ENCODE measurements around the gene XIRP2. TPM values are rescaled to one million over a fixed set of nuclear protein-coding genes. Genes with fewer than 3 reads are reported as not detected.

The XIRP2 gene
- total RNA-seq, 1 experiment from 2014 or later = not detected

- TF ChIP-seq REST (IDR thresholded peaks at IDR 0.05; ENCODE audit: low read depth) = no peak
- TF ChIP-seq TCF7L2 (IDR thresholded peaks at IDR 0.05; ENCODE audit: borderline replicate concordance, extremely low read depth, insufficient read depth, insufficient read length) = no peak
- no peak for TF ChIP-seq POLR2A (IDR thresholded peaks at IDR 0.05; ENCODE audit: borderline replicate concordance, extremely low read depth, insufficient read depth, insufficient read length)
- TF ChIP-seq SRF (IDR thresholded peaks at IDR 0.05; ENCODE audit: low read depth) = no peak
- TF ChIP-seq CTCF (IDR thresholded peaks at IDR 0.05 in 2 of 3, conservative IDR thresholded peaks at IDR 0.05 in 1 of 3; ENCODE audit: borderline replicate concordance in 1 of 3, insufficient read depth in 1 of 3, low read depth in 2 of 3, low read length in 2 of 3) = no peak
- no peak for TF ChIP-seq POLR2AphosphoS5 (IDR thresholded peaks at IDR 0.05; ENCODE audit: low read depth, low read length)
- TF ChIP-seq CBX3 (IDR thresholded peaks at IDR 0.05; ENCODE audit: low read depth) = no peak
- TF ChIP-seq EZH2 (IDR thresholded peaks at IDR 0.05) = no peak
Measured at GRCh38 chr2:167209784-167210183, 321.5 kb downstream of the XIRP2 start (continued).
